HUES6 (cell line): ENCODE data around the gene OGDHL.
"Not testable (repeated sequence)": the region's sequence is repeated elsewhere in the genome, so short reads cannot be mapped to it uniquely, and the experiment has no call there.

Source experiments
- H3K27ac ChIP-seq: 2 replicates; pipeline ENCODE4 v1.7.0; 2013; ENCODE audit warnings: low read depth, mild to moderate bottlenecking, low read length, inconsistent platforms
- H3K27me3 ChIP-seq: 2 replicates; pipeline ENCODE4 v1.6.1; 2013; ENCODE audit warnings: low read length; ENCODE audit not compliant: control insufficient read depth, insufficient read depth
- H3K36me3 ChIP-seq: 2 replicates; pipeline ENCODE4 v1.6.1; 2013; ENCODE audit warnings: low read length; ENCODE audit not compliant: control insufficient read depth, insufficient read depth
- H3K4me1 ChIP-seq: 2 replicates; pipeline ENCODE4 v1.6.1; 2013; ENCODE audit warnings: low read length; ENCODE audit not compliant: control insufficient read depth, insufficient read depth
- H3K4me3 ChIP-seq: 2 replicates; pipeline ENCODE4 v1.5.1; 2013; ENCODE audit warnings: low read depth, low read length
- H3K9ac ChIP-seq: one replicate; pipeline ENCODE4 v1.6.1; 2013; ENCODE audit warnings: mild to moderate bottlenecking, low read length
- H3K9me3 ChIP-seq: 2 replicates; pipeline ENCODE4 v1.6.1; 2013; ENCODE audit warnings: low read depth, low read length; ENCODE audit not compliant: control insufficient read depth, insufficient read depth

OGDHL gene

DNA sequence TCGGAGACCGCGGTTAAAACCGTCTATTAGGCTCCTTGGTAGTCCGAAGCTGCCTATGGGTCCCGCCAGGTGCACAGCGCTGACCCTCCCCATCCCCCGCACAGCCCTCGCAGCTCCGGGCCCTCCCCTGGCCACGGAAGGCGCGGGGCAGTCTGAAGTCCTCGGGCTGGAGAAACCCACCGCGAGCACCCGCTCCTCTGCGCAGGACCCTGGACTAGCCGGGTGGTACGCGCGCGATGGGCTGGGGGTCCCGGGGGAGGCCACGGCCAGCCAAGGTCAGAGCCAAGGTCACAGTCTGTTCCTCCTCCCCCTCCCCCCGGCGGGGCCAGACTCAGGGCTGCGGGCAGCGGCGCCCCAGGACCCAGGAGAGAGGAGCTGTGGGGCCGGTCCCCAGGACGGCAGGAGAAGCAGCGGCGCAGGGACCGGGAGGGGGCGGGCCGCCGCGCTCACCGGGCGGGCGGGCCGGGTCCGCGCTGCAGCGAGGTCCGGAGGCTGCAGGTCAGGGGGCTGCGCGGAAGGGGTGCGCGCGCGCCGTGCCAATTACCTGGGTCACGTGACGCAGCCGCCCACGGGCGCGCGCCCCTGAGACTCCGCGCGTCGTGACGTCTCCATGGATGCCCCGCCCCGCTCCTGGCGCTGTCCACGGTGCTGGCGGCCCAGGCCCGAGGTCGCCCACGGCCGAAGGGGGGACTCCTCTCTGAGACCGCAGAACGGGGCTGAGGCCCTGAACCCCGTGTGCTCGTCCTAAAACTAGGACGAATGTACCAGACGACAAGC, at the start of gene OGDHL:
Gene OGDHL (minus strand): TSS at position 535 of the 777 bp plus-strand sequence. CDS start 3,731 bp downstream, outside the sequence.
- peaks cover 3% of the 10 kb centered on the region; the same call in 1 of the 2 replicates for H3K9me3 ChIP-seq
- H3K4me1 ChIP-seq, result 0 out of 2 replicates have a peak, but pooled peaks cover 14% of the 10 kb centered on the region
- peaks cover 16% of the 10 kb centered on the region for H3K27me3 ChIP-seq
- no peaks in the 10 kb centered on the region for H3K36me3 ChIP-seq
- peak within 1 kb of the TSS; percentile 75; the same call in 1 of the 2 replicates for H3K27ac ChIP-seq
- peak within 1 kb of the TSS; percentile 86 for H3K4me3 ChIP-seq
- H3K9ac ChIP-seq, result peak within 1 kb of the TSS; percentile 80

DNA sequence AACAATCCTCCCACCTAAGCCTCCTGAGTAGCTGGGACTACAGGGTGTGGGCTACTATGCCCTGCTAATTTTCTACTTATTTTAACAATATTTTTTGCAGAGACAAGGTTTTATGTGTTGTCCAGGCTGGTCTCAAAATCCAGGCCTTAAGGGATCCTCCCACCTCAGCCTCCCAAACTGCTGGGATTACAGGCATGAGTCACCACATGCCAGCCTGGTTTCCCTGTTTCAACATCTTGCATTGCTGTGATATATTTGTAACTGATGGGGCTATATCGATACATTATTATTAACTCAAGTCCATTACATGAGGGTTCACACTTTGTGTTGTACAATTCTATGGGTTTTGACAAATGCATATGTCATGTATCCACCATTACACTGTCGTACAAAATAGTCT, 41.9 kb upstream of the OGDHL start:
- Histone ChIP-seq H3K36me3 (no peaks in the 10 kb centered on the region), H3K27me3 (no peaks in the 10 kb centered on the region), H3K9me3 (peaks cover 5% of the 10 kb centered on the region), H3K4me1 (no peaks in the 10 kb centered on the region), H3K27ac (no peak overlapping the region), H3K4me3 (no peak overlapping the region), H3K9ac (no peak overlapping the region)

DNA sequence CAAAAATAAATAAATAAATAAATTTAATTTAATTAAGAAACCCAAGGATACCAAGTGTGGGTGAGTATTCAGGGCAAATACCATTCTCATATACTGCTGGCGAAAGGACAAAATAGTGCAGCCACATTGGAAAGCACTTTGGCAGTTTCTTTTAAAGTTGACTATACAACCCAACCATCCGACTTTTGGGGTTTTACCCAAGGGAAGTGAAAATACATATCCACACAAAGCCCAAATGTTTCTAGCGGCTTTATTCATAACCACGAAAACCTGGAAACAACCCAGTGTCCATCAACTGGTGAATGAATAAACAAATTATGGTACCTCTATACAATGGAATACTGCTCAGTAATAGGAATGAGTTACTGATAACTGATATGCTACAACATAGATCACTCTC, 36.2 kb upstream of the OGDHL start:
- no peak overlapping the region for H3K27ac ChIP-seq
- H3K4me3 ChIP-seq, result no peak overlapping the region
- H3K36me3 ChIP-seq, result no peaks in the 10 kb centered on the region
- no peaks in the 10 kb centered on the region for H3K4me1 ChIP-seq
- H3K9me3 ChIP-seq, result no peaks in the 10 kb centered on the region
- no peaks in the 10 kb centered on the region for H3K27me3 ChIP-seq
- no peak overlapping the region for H3K9ac ChIP-seq

DNA sequence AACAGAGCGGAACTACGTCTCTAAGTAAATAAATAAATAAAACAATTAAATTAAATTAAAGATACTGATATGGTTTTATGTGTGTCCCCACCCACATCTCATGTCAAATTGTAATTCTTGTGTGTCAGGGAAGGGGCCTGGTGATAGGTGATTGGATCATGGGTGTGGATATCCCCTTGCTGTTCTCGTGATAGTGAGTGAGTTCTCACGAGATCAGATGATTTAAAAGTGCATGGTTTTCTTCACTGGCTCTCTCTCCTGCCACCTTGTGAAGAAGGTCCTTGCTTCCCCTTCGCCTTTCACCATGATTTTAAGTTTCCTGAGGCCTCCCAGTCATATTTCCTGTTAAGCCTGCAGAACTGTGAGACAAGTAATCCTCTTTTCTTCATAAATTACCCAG, 29.0 kb upstream of the OGDHL start:
- Histone ChIP-seq H3K9ac (no peak overlapping the region), H3K36me3 (no peaks in the 10 kb centered on the region), H3K27me3 (no peaks in the 10 kb centered on the region), H3K27ac (no peak overlapping the region), H3K4me1 (no peaks in the 10 kb centered on the region), H3K4me3 (no peak overlapping the region), H3K9me3 (no peaks in the 10 kb centered on the region)

DNA sequence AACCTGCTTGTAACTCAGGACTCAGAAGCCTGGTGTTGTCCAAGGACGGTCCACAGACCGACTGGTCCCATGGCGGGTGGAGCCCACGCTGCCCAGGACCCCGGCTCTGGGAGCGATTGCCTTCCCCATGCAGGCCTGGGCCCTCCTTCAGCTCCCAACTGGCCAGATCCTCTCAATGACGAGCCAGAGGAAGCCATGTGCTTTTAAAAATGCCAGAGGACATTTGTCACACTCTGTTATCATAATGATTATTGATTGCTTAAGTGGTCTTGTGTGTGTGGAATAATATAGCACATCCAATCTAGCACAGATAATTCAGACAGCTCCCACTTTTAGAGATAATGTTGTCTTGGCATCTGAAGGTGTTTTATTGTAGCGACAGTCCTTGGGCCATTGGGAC, 22.6 kb upstream of the OGDHL start:
- no peak overlapping the region for H3K4me3 ChIP-seq
- no peaks in the 10 kb centered on the region for H3K36me3 ChIP-seq
- H3K27ac ChIP-seq, result no peak overlapping the region
- H3K9ac ChIP-seq, result no peak overlapping the region
- H3K9me3 ChIP-seq, result no peaks in the 10 kb centered on the region
- H3K27me3 ChIP-seq, result no peaks in the 10 kb centered on the region
- peaks cover 7% of the 10 kb centered on the region for H3K4me1 ChIP-seq

DNA sequence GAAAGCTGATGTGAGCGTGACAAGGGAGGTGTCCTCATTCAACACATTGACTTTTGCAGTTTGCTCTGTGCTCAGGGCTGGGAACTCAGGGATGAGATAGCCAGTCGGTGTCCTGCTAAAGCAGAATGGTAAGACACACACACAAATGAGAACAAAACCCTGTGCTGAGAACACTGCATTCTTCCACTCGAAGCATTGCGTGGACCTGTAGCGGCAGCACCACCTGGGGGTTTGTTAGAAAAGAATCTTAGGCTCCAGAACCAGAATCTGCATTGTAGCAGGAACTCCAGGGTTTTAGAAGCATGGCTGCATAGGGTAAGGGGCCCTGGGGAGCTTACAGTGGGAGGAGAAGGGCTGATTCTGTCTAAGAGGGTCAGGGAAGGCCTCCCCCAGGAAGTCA, 21.5 kb upstream of the OGDHL start:
- Histone ChIP-seq H3K27me3 (no peaks in the 10 kb centered on the region), H3K4me1 (peaks cover 7% of the 10 kb centered on the region), H3K9me3 (no peaks in the 10 kb centered on the region), H3K4me3 (no peak overlapping the region), H3K9ac (no peak overlapping the region), H3K27ac (no peak overlapping the region), H3K36me3 (no peaks in the 10 kb centered on the region)

DNA sequence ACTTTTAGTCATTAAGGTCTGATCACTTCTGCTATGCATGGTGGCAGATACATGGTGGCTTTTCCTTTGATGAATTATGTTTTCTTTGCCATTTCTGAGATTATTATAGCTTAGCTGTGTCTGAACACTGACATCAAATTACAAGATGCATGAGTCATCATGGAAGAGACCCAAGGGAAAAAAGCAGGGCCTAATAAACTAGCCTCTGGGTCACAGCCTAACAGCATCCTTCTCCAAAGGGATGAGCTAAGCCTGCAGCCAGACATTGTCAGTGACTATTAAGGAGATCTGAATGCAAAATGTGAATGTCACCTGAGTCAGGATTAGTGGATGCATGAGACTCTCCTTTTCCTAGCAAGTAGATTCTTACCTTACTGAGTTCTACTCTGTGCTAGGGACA, 19.1 kb upstream of the OGDHL start:
- Histone ChIP-seq H3K27ac (no peak overlapping the region), H3K27me3 (no peaks in the 10 kb centered on the region), H3K9ac (no peak overlapping the region), H3K4me3 (no peak overlapping the region), H3K36me3 (no peaks in the 10 kb centered on the region), H3K9me3 (no peaks in the 10 kb centered on the region), H3K4me1 (peaks cover 7% of the 10 kb centered on the region)

DNA sequence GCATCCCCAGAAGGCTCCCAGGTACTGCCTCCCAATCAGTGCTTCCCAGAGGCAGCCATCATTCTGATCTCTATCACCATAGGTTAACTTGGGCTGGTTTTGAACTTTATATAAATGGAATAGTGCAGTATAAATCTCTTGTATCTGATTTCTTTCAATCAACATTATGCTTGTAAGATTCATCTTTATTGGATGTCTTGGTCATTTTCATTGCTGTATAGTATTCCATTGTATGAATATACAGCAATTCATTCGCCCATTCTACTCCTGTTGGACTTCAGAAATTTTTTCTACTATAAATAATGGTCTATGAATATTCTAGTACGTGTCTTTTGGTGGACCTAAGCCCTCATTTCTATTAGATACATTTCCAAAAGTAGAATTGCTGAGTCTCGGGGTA, 16.1 kb upstream of the OGDHL start:
- Histone ChIP-seq H3K36me3 (no peaks in the 10 kb centered on the region), H3K4me1 (no peaks in the 10 kb centered on the region; the same call in 1 of the 2 replicates), H3K4me3 (no peak overlapping the region), H3K27ac (no peak overlapping the region), H3K9ac (no peak overlapping the region), H3K27me3 (no peaks in the 10 kb centered on the region), H3K9me3 (no peaks in the 10 kb centered on the region)

DNA sequence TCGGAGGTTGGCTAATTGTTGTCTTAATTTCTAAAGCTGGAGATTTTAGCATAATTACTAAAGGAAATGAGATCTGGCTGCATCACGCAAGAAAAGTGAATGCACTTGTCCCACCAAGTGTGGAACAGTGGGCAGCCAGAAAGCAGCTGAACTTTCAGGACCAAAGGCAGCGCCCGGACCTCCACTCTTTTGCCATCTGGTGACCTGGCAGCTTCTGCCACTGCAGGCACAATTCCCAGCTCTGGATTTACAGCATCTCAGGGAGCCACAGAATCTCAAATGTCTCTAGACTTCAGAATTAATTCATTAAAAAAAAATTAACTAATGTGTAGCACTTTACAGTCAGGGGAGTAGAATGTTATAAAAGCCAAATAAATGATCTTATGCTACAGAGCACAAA, 14.7 kb upstream of the OGDHL start:
- no peaks in the 10 kb centered on the region; the same call in 1 of the 2 replicates for H3K4me1 ChIP-seq
- no peaks in the 10 kb centered on the region for H3K27me3 ChIP-seq
- H3K27ac ChIP-seq, result no peak overlapping the region
- no peaks in the 10 kb centered on the region for H3K9me3 ChIP-seq
- no peaks in the 10 kb centered on the region for H3K36me3 ChIP-seq
- no peak overlapping the region for H3K4me3 ChIP-seq
- no peak overlapping the region for H3K9ac ChIP-seq

DNA sequence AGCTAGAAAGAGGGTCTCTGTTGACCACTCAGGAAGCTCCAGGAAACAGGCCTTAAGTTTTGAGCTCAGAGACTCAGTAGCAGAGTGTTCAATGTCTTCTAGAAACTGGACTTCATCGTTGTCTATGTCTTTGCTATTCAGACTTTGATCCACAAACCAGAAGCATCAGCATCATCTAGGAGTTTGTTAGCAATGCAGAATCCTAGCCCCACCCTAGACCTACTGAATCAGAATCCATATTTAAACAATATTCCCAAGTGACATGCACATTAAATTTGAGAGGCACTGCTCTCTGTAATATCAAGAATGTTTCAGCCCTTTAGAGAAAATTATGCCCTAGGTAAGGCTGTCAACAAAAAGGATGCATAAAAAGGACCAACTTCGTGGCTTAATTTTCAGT, 12.9 kb upstream of the OGDHL start:
- no peaks in the 10 kb centered on the region for H3K36me3 ChIP-seq
- H3K27me3 ChIP-seq, result peaks cover 5% of the 10 kb centered on the region; the same call in 1 of the 2 replicates
- no peak overlapping the region for H3K27ac ChIP-seq
- no peak overlapping the region for H3K4me3 ChIP-seq
- no peaks in the 10 kb centered on the region; the same call in 1 of the 2 replicates for H3K4me1 ChIP-seq
- H3K9me3 ChIP-seq, result no peaks in the 10 kb centered on the region
- no peak overlapping the region for H3K9ac ChIP-seq

DNA sequence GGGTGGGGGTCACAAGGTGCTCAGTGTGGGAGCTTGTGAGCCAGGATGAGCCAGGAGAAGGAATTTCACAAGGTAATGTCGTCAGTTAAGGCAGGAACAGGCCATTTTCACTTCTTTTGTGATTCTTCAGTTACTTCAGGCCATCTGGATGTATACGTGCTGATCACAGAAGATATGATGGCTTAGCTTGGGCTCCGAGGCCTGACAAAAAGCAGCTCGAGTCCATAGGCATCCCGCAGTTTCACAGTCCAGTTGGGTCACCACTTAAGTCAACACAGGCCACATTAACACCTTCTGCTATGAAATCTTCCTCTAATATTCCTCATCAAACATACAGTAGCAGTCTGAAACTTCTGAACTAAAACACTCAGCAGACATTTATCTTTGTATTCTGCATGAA, 10.8 kb upstream of the OGDHL start:
- not testable (repeated sequence) for H3K27ac ChIP-seq

More for the DNA sequence above, 10.8 kb upstream of the OGDHL start:
- H3K9ac ChIP-seq, H3K9me3 ChIP-seq, H3K4me1 ChIP-seq, H3K36me3 ChIP-seq, H3K4me3 ChIP-seq: not testable (repeated sequence)
- peaks cover 20% of the 10 kb centered on the region for H3K27me3 ChIP-seq
